Measurements from ENCODE around the gene POU6F2. TPM values are rescaled to one million over a fixed set of nuclear protein-coding genes. Genes with fewer than 3 reads are reported as not detected.

Gene POU6F2
- total and polyA plus RNA-seq, 2 donors (not counting 1 experiment from before 2014, with no cell fraction given) = 0.47 TPM; not detected in 1

- H3K4me3 Mint-ChIP-seq = no peak overlapping the region
- Histone ChIP-seq H3K9ac (ENCODE audit: low read length) (no peak overlapping the region), H3K9me3 (ENCODE audit: control extremely low read depth in 1 of 3, control insufficient read depth in 2 of 3, insufficient read depth in 1 of 3, low read length in 2 of 3) (peaks cover 0 to 7% (median 2%) of the 10 kb centered on the region in 3 donors), H3K4me1 (ENCODE audit: control insufficient read depth in 2 of 2, insufficient read depth in 2 of 2, low read length in 2 of 2) (no peaks in the 10 kb centered on the region), H3K4me2 (replicated peaks; ENCODE audit: low read depth, low read length, poor library complexity, severe bottlenecking) (no peak overlapping the region), H3K27ac (ENCODE audit: low read length in 2 of 2) (no peak overlapping the region), H3K79me2 (ENCODE audit: control insufficient read depth, insufficient read depth, low read length) (no peaks in the 10 kb centered on the region), H3K36me3 (replicated peaks in 1 of 2; ENCODE audit: control extremely low read depth in 1 of 2, control insufficient read depth in 1 of 2, extremely low read depth in 1 of 2, insufficient read depth in 2 of 2, low read length in 1 of 2) (no peaks in the 10 kb centered on the region), H4K20me1 (ENCODE audit: control insufficient read depth, insufficient read depth, low read length, poor library complexity, severe bottlenecking) (no peaks in the 10 kb centered on the region), H3K4me3 (ENCODE audit: control extremely low read depth in 1 of 5, extremely low read depth in 1 of 5, insufficient read depth in 1 of 5, low read depth in 2 of 5, low read length in 4 of 5) (no peak overlapping the region), H2AFZ (ENCODE audit: insufficient read depth, low read depth, low read length, poor library complexity, severe bottlenecking) (no peak overlapping the region), H3K27me3 (replicated peaks in 1 of 4; ENCODE audit: control extremely low read depth in 1 of 4, control insufficient read depth in 3 of 4, insufficient read depth in 4 of 4, low read length in 3 of 4) (no peaks in the 10 kb centered on the region)
- ATAC-seq (ENCODE audit: low read depth) = no peak
- intact Hi-C loops (cut with micrococcal nuclease) = no loop called here
- no peak overlapping the region for H3K27ac Mint-ChIP-seq
- CTCF ChIA-PET = no interaction called here
- H3K27me3 Mint-ChIP-seq = no peaks in the 10 kb centered on the region
- TF ChIP-seq EZH2 (IDR thresholded peaks at IDR 0.05; ENCODE audit: borderline replicate concordance, insufficient read depth, low read depth, low read length, poor library complexity, severe bottlenecking) (no peak), CTCF (IDR thresholded peaks at IDR 0.05) (no peak)
- H3K9me3 Mint-ChIP-seq (ENCODE audit: insufficient read depth) = peaks cover 3% of the 10 kb centered on the region
- WGBS (ENCODE audit: insufficient coverage) = 100% methylated on average over 1 of the region's 3 CpGs
- POLR2A ChIA-PET = no interaction called here
- no peak for DNase-seq
- no peaks in the 10 kb centered on the region for H3K4me1 Mint-ChIP-seq
Measured at GRCh38 chr7:39145283-39145682, 167.6 kb downstream of the POU6F2 start.

DNA sequence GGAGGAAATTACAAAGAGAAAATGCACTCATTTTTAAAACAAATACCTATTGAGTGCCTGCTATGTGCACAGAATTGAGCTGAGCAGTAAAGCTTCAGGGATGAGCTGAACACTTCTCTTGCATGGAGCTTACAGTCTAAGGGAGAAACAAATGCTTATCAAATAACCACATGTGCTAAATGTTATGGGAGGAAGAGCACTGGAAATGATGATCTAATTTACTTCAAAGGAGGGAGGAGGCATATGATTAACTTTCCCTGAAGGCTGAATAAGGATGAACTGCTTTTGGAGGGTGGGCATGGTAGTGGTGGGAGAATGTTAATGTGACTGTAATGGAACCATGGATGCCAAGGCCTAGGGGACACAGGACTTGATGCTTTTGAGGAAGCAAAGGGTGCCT is 168.2 kb downstream of the POU6F2 start:
- Histone ChIP-seq H3K36me3 (replicated peaks in 1 of 2; ENCODE audit: control extremely low read depth in 1 of 2, control insufficient read depth in 1 of 2, extremely low read depth in 1 of 2, insufficient read depth in 2 of 2, low read length in 1 of 2) (no peaks in the 10 kb centered on the region), H3K4me3 (ENCODE audit: control extremely low read depth in 1 of 5, extremely low read depth in 1 of 5, insufficient read depth in 1 of 5, low read depth in 2 of 5, low read length in 4 of 5) (no peak overlapping the region), H3K4me2 (replicated peaks; ENCODE audit: low read depth, low read length, poor library complexity, severe bottlenecking) (no peak overlapping the region), H3K27me3 (replicated peaks in 1 of 4; ENCODE audit: control extremely low read depth in 1 of 4, control insufficient read depth in 3 of 4, insufficient read depth in 4 of 4, low read length in 3 of 4) (no peaks in the 10 kb centered on the region), H3K79me2 (ENCODE audit: control insufficient read depth, insufficient read depth, low read length) (no peaks in the 10 kb centered on the region), H2AFZ (ENCODE audit: insufficient read depth, low read depth, low read length, poor library complexity, severe bottlenecking) (no peak overlapping the region), H3K27ac (ENCODE audit: low read length in 2 of 2) (no peak overlapping the region), H3K9ac (ENCODE audit: low read length) (no peak overlapping the region), H3K4me1 (ENCODE audit: control insufficient read depth in 2 of 2, insufficient read depth in 2 of 2, low read length in 2 of 2) (no peaks in the 10 kb centered on the region), H4K20me1 (ENCODE audit: control insufficient read depth, insufficient read depth, low read length, poor library complexity, severe bottlenecking) (no peaks in the 10 kb centered on the region), H3K9me3 (ENCODE audit: control extremely low read depth in 1 of 3, control insufficient read depth in 2 of 3, insufficient read depth in 1 of 3, low read length in 2 of 3) (peaks cover 0 to under 1% (median 0%) of the 10 kb centered on the region in 3 donors)
- TF ChIP-seq EZH2 (IDR thresholded peaks at IDR 0.05; ENCODE audit: borderline replicate concordance, insufficient read depth, low read depth, low read length, poor library complexity, severe bottlenecking) (no peak), CTCF (IDR thresholded peaks at IDR 0.05) (no peak)
- Mint-ChIP-seq H3K27ac (no peak overlapping the region), H3K27me3 (no peaks in the 10 kb centered on the region), H3K9me3 (ENCODE audit: insufficient read depth) (no peaks in the 10 kb centered on the region), H3K4me1 (no peaks in the 10 kb centered on the region), H3K4me3 (no peak overlapping the region)
- CTCF ChIA-PET = no interaction called here
- POLR2A ChIA-PET = no interaction called here
- DNase-seq (no peak), ATAC-seq (ENCODE audit: low read depth) (no peak)
- intact Hi-C loops (cut with micrococcal nuclease) = no loop called here
